ENCODE measurements around the gene EFNA5. TPM values are rescaled to one million over a fixed set of nuclear protein-coding genes. Genes with fewer than 3 reads are reported as not detected.

The EFNA5 gene
- total RNA-seq, 2 donors from 2014 or later: 9.7 to 11.1 TPM

DNA sequence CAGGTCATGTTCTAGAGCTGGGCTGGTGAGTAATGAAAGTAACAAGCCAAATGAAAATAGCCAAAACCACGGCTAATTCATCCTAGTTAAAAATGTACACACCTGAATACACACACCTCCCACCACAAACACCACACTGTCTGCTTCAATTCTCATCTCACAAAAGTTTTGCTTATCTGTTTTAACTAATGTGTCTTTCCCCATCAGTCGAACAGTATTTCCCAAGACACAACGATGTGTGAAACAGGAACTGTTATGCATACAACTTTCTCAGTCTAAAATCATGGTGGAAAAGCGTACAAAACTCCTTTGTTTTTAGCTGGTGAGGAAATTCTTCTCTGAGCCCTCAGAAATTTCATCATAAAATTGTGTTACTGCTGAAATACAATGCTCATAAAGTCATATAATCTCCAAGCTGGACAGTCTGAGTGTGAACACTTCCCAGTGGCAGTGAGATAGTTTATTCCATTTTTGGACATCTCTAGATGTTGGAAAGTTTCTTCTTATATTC lies 242.4 kb downstream of the EFNA5 start:
- Histone ChIP-seq H3K27ac (no peak overlapping the region), H3K9me3 (no peaks in the 10 kb centered on the region), H3K4me1 (no peaks in the 10 kb centered on the region), H3K27me3 (no peaks in the 10 kb centered on the region), H3K4me3 (no peak overlapping the region), H3K36me3 (no peaks in the 10 kb centered on the region), H3K9ac (ENCODE audit: low read depth in 2 of 2, low read length in 2 of 2) (no peak overlapping the region)
- intact Hi-C loops (cut with DNase I): no loop called here
- DNase-seq: no peak
- TF ChIP-seq, protein P1, sequence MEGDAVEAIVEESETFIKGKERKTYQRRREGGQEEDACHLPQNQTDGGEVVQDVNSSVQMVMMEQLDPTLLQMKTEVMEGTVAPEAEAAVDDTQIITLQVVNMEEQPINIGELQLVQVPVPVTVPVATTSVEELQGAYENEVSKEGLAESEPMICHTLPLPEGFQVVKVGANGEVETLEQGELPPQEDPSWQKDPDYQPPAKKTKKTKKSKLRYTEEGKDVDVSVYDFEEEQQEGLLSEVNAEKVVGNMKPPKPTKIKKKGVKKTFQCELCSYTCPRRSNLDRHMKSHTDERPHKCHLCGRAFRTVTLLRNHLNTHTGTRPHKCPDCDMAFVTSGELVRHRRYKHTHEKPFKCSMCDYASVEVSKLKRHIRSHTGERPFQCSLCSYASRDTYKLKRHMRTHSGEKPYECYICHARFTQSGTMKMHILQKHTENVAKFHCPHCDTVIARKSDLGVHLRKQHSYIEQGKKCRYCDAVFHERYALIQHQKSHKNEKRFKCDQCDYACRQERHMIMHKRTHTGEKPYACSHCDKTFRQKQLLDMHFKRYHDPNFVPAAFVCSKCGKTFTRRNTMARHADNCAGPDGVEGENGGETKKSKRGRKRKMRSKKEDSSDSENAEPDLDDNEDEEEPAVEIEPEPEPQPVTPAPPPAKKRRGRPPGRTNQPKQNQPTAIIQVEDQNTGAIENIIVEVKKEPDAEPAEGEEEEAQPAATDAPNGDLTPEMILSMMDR (IDR thresholded peaks at IDR 0.05): no peak

DNA sequence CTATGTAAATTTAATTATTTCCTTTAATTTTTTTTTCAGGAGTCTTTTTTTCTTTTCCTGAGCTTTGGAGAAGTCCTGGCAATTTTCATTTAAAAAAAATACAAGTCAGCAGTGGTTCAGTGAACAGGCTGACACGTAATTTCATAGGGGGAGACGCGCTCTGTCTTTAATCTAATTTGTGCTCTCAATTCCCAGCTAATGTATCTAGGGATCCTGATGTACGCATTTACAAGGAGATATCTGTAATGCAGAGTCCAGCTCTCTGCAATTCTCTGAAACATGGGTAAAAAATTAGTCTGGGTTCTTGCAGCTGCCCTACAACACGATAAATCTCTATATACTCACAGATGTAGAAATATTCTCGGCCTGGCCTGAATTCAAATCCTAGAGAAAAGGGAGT lies 243.9 kb downstream of the EFNA5 start:
- no peak overlapping the region for H3K9ac ChIP-seq (ENCODE audit: low read depth in 2 of 2, low read length in 2 of 2)
- no peak overlapping the region for H3K4me3 ChIP-seq
- no peak for DNase-seq
- TF ChIP-seq, protein P1 (IDR thresholded peaks at IDR 0.05): no peak
- no peak overlapping the region for H3K27ac ChIP-seq
- no peaks in the 10 kb centered on the region for H3K27me3 ChIP-seq
- H3K36me3 ChIP-seq: no peaks in the 10 kb centered on the region
- no peaks in the 10 kb centered on the region for H3K4me1 ChIP-seq
- intact Hi-C loops (cut with DNase I): no loop called here
- H3K9me3 ChIP-seq: no peaks in the 10 kb centered on the region

DNA sequence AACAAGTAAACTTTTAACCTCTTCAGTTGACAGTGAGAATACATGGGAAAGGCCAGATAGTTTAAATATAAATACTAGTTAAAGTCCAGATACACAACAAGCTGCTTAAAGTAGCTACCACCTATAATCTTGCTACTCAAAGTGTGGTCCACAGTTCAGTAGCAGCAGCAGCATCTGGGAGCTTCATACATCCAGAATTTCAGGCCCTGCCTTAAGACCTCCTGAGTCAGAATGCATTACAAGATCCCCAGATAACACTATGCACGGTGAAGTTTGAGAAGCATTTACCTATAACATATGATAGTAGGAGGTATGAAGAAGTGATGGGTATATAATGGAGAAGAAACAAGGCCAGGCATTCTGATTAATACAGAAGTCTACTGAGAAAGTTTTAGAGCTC lies 244.5 kb downstream of the EFNA5 start:
- Histone ChIP-seq H3K4me1 (no peaks in the 10 kb centered on the region), H3K9me3 (no peaks in the 10 kb centered on the region), H3K36me3 (no peaks in the 10 kb centered on the region), H3K27ac (no peak overlapping the region), H3K4me3 (no peak overlapping the region), H3K9ac (ENCODE audit: low read depth in 2 of 2, low read length in 2 of 2) (no peak overlapping the region), H3K27me3 (no peaks in the 10 kb centered on the region)
- intact Hi-C loops (cut with DNase I): no loop called here
- TF ChIP-seq, protein P1 (IDR thresholded peaks at IDR 0.05): no peak
- no peak for DNase-seq

DNA sequence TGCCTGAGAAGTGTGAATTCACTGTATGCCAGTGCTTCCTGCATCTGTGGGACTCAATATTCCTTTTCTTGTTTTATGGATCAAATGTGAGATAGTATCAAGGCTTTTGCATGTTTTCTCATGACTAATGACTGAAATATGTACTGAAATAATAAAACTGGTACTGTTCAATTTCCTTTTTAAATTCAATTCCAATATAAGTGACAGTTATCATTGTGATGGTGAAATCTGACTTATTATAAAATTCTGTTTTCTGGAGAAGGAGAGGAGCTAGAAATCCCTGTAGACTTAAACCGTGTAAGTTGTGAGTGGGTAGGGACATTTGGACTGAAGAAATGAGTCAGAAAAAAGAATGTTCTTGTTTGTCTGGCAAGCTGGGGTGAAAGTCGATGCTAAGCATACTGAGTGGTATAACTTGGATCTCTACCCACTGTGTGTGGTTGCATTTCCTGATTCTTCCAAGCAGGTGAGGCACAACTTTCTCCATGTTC lies 245.2 kb downstream of the EFNA5 start:
- TF ChIP-seq, protein P1 (IDR thresholded peaks at IDR 0.05): no peak
- H3K9me3 ChIP-seq: no peaks in the 10 kb centered on the region
- no peaks in the 10 kb centered on the region for H3K36me3 ChIP-seq
- DNase-seq: no peak
- no peaks in the 10 kb centered on the region for H3K27me3 ChIP-seq
- H3K4me3 ChIP-seq: no peak overlapping the region
- no peaks in the 10 kb centered on the region for H3K4me1 ChIP-seq
- no peak overlapping the region for H3K9ac ChIP-seq (ENCODE audit: low read depth in 2 of 2, low read length in 2 of 2)
- intact Hi-C loops (cut with DNase I): no loop called here
- H3K27ac ChIP-seq: no peak overlapping the region

DNA sequence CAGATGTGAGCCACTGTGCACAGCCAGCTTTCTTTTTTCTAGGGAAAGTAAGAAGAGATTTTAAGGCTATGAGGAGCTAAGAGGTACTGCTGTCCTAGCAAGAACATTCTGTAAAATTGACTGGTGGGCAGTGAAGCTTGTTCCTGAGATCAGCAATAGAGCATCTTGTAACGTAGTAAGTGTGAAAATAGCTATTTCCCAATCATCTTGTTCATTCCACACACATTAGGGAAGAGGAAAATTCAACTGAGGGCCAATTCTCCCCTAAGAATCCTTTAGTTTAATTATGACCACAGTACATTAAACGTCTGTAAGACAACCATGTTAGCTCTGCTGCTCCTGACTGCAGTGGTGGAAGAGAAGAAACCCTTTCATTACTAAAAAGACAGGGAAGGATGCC lies 246.2 kb downstream of the EFNA5 start:
- Histone ChIP-seq H3K9ac (ENCODE audit: low read depth in 2 of 2, low read length in 2 of 2) (no peak overlapping the region), H3K27me3 (no peaks in the 10 kb centered on the region), H3K27ac (no peak overlapping the region), H3K4me1 (no peaks in the 10 kb centered on the region), H3K4me3 (no peak overlapping the region), H3K36me3 (no peaks in the 10 kb centered on the region), H3K9me3 (no peaks in the 10 kb centered on the region)
- intact Hi-C loops (cut with DNase I): no loop called here
- TF ChIP-seq, protein P1 (IDR thresholded peaks at IDR 0.05): no peak
- DNase-seq: no peak

Data from colonic mucosa (tissue), 4 donors.